HTERT RPE-1 (cell line): Measurements from ENCODE around the gene UBE2N.
"Not testable (repeated sequence)": the region's sequence is repeated elsewhere in the genome, so short reads cannot be mapped to it uniquely, and the experiment has no call there.

Experiments
- in situ Hi-C: fragments of 300-500 bp; cut with MboI; formaldehyde crosslinking; loops from 4 replicates; pipeline ENCODE4 v1.14.3; 2020; ENCODE audit warnings: low sequenced_read_pairs

UBE2N gene

GRCh38 chr12:93415723-93416464 lies 25.9 kb downstream of the UBE2N start:
- in situ Hi-C loops: no loop called here

- in situ Hi-C loops: no loop called here
These were observed 28.7 kb downstream of the UBE2N start for GRCh38 chr12:93413064-93413463.

GRCh38 chr12:93412396-93412795 lies 29.4 kb downstream of the UBE2N start:
- in situ Hi-C loops: not testable (repeated sequence)

- in situ Hi-C loops: not testable (repeated sequence)
These were observed 30.7 kb downstream of the UBE2N start for GRCh38 chr12:93411060-93411459.

GRCh38 chr12:93409343-93410187 lies 32.2 kb downstream of the UBE2N start:
- in situ Hi-C loops: not testable (repeated sequence)

- in situ Hi-C loops: no loop called here
These were observed 32.9 kb downstream of the UBE2N start for GRCh38 chr12:93408813-93409212.

- in situ Hi-C loops: no loop called here
These were observed 33.8 kb downstream of the UBE2N start for GRCh38 chr12:93407963-93408283.

- in situ Hi-C loops: no loop called here
These were observed 34.4 kb downstream of the UBE2N start for GRCh38 chr12:93407054-93407962.

GRCh38 chr12:93404961-93405849 lies 36.5 kb downstream of the UBE2N start:
- in situ Hi-C loops: no loop called here

GRCh38 chr12:93403988-93404803 lies 37.6 kb downstream of the UBE2N start:
- in situ Hi-C loops: no loop called here

GRCh38 chr12:93402333-93403311 lies 39.1 kb downstream of the UBE2N start:
- in situ Hi-C loops: no loop called here

- in situ Hi-C loops: not testable (repeated sequence)
These were observed 42.4 kb downstream of the UBE2N start for GRCh38 chr12:93399183-93399863.

- in situ Hi-C loops: no loop called here
These were observed 44.3 kb downstream of the UBE2N start for GRCh38 chr12:93397412-93397811.

- in situ Hi-C loops: no loop called here
These were observed 48.3 kb downstream of the UBE2N start for GRCh38 chr12:93393425-93393824.

- in situ Hi-C loops: no loop called here
These were observed 51.0 kb downstream of the UBE2N start for GRCh38 chr12:93390549-93391297.

GRCh38 chr12:93390031-93390430 lies 51.7 kb downstream of the UBE2N start:
- in situ Hi-C loops: no loop called here

- in situ Hi-C loops: no loop called here
These were observed 54.0 kb downstream of the UBE2N start for GRCh38 chr12:93387780-93388179.
